HepG2 (cell line): ENCODE results near the gene PSENEN. TPM values are rescaled to one million over a fixed set of nuclear protein-coding genes. Genes with fewer than 3 reads are reported as not detected.

ENCODE experiments used
- CENPT ChIP-seq: sonication (generic); formaldehyde crosslinking; IDR thresholded peaks from 2 replicates; pipeline ENCODE4 v1.8.0; 2022; ENCODE audit warnings: low read depth, mild to moderate bottlenecking, moderate library complexity, missing genetic modification reagents
- GPN1 ChIP-seq: sonication (generic); formaldehyde crosslinking; IDR thresholded peaks from 2 replicates; pipeline ENCODE4 v1.5.1; 2020; ENCODE audit warnings: missing genetic modification reagents, borderline replicate concordance
- KDM1A ChIP-seq: IDR thresholded peaks from 2 replicates; pipeline ENCODE4 v1.6.1; 2016; ENCODE audit warnings: missing compliant biosample characterization
- MTF2 ChIP-seq: sonication (generic); formaldehyde crosslinking; IDR thresholded peaks from 2 replicates; pipeline ENCODE4 v1.5.0; 2020; ENCODE audit warnings: missing genetic modification reagents, borderline replicate concordance
- NFRKB ChIP-seq: fragments of 450-650 bp; IDR thresholded peaks from 2 replicates; pipeline ENCODE4 v1.6.1; 2017
- SP4 ChIP-seq: sonication (generic); formaldehyde crosslinking; IDR thresholded peaks from 2 replicates; pipeline ENCODE4 v1.8.1; 2023; ENCODE audit warnings: mild to moderate bottlenecking, missing genetic modification reagents
- ZNF121 ChIP-seq: sonication (generic); formaldehyde crosslinking; IDR thresholded peaks from 2 replicates; pipeline ENCODE4 v1.5.0; 2020; ENCODE audit warnings: mild to moderate bottlenecking, missing genetic modification reagents
- ZNF232 ChIP-seq: sonication (generic); formaldehyde crosslinking; IDR thresholded peaks from 2 replicates; pipeline ENCODE4 v1.4.0; 2020; ENCODE audit warnings: missing genetic modification reagents, borderline replicate concordance
- ZNF891 ChIP-seq: sonication (generic); formaldehyde crosslinking; IDR thresholded peaks from 2 replicates; pipeline ENCODE4 v1.5.0; 2020; ENCODE audit warnings: mild to moderate bottlenecking, missing genetic modification reagents
- polyA plus RNA-seq, 8 experiments: library from polyadenylated mRNA; depleted of rRNA in 3 of 8; stranded (reverse) in 7 of 8; unstranded in 1 of 8; fragments of >200 nt; fragmentation: Illumina TruSeq in 4 of 8; extraction: Trizol in 4 of 8; gene quantifications; 2 replicates each; pipeline versions ENCODE4 v1.2.1 to v1.2.3, GENCODE V29; 2011 to 2016; ENCODE audit warnings: low read depth in 4 of 8, missing spikeins in 1 of 8, mixed read lengths in 1 of 8; ENCODE audit not compliant: insufficient read depth in 1 of 8
- total RNA-seq, 5 experiments: library from RNA; depleted of rRNA; stranded (reverse); fragments of >200 nt; fragmentation: Illumina TruSeq; extraction: Trizol; gene quantifications; 2 replicates each; pipeline ENCODE4 v1.2.3, GENCODE V29; 2016; ENCODE audit warnings: low read depth in 1 of 5
- TF ChIP-seq, protein P1 (sequence below): sonication (generic); formaldehyde crosslinking; IDR thresholded peaks from 2 replicates; pipeline ENCODE4 v1.4.0; 2020; ENCODE audit warnings: mild to moderate bottlenecking, missing genetic modification reagents
- TF ChIP-seq, protein P2 (sequence below): IDR thresholded peaks from 2 replicates; pipeline ENCODE4 v1.6.1; 2016; ENCODE audit warnings: low read depth, missing genetic modification reagents, missing compliant biosample characterization
- TF ChIP-seq, protein P3 (sequence below): sonication (generic); formaldehyde crosslinking; IDR thresholded peaks from 2 replicates; pipeline ENCODE4 v1.8.0; 2022; ENCODE audit warnings: mild to moderate bottlenecking, missing genetic modification reagents, moderate library complexity
- TF ChIP-seq, protein P4 (sequence below): sonication (generic); formaldehyde crosslinking; IDR thresholded peaks from 2 replicates; pipeline ENCODE4 v1.4.0; 2020; ENCODE audit warnings: missing genetic modification reagents

PSENEN gene
- total and polyA plus RNA-seq, 2 of the 13 experiments (the other 11 are each of a cell fraction or from before 2014, with no cell fraction given): 16.9 to 34.2 TPM

DNA sequence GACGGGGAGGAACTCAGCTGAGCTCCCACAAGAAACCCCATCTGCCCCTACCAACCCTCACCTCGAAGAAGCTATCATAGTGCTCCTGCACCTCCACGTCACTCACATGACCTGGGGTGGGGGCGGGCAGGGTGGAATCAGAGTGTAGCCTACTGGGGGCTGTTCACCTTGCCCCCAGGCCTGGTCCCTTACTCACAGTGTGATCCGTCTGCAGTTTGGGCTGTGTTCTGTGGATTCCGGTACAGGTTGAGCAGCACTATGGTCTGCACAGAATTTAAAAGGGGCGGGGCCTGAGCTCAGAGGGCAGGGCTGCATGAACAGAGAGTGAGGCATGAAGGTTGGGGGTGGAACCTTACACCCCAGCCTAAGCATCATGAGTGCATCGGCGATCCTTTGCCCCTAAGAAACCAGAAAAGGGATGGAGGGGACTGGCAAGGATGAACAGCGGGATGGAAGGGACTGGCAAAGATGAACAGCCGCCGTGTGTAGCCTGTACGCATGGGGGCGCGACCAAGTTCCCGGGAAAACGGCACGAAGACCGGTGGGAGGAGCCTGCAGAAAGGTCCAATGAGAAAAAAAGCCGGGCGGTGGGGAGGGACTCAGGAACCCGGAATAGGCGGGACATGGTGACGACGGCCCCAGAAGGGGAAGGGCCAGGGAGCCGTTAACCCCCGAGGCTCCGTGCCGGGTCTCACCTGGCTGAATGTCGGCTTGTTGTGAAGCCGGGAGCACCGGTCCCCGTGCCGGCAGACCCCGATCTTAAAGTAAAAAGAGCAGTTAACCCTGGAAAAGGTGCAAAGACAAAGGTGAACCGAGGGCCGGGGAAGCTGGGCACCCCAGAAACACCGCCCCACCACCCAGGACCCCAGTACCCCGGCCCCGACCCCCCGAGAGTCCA is 772 bp upstream of the PSENEN start (continued):
- TF ChIP-seq, protein P1, sequence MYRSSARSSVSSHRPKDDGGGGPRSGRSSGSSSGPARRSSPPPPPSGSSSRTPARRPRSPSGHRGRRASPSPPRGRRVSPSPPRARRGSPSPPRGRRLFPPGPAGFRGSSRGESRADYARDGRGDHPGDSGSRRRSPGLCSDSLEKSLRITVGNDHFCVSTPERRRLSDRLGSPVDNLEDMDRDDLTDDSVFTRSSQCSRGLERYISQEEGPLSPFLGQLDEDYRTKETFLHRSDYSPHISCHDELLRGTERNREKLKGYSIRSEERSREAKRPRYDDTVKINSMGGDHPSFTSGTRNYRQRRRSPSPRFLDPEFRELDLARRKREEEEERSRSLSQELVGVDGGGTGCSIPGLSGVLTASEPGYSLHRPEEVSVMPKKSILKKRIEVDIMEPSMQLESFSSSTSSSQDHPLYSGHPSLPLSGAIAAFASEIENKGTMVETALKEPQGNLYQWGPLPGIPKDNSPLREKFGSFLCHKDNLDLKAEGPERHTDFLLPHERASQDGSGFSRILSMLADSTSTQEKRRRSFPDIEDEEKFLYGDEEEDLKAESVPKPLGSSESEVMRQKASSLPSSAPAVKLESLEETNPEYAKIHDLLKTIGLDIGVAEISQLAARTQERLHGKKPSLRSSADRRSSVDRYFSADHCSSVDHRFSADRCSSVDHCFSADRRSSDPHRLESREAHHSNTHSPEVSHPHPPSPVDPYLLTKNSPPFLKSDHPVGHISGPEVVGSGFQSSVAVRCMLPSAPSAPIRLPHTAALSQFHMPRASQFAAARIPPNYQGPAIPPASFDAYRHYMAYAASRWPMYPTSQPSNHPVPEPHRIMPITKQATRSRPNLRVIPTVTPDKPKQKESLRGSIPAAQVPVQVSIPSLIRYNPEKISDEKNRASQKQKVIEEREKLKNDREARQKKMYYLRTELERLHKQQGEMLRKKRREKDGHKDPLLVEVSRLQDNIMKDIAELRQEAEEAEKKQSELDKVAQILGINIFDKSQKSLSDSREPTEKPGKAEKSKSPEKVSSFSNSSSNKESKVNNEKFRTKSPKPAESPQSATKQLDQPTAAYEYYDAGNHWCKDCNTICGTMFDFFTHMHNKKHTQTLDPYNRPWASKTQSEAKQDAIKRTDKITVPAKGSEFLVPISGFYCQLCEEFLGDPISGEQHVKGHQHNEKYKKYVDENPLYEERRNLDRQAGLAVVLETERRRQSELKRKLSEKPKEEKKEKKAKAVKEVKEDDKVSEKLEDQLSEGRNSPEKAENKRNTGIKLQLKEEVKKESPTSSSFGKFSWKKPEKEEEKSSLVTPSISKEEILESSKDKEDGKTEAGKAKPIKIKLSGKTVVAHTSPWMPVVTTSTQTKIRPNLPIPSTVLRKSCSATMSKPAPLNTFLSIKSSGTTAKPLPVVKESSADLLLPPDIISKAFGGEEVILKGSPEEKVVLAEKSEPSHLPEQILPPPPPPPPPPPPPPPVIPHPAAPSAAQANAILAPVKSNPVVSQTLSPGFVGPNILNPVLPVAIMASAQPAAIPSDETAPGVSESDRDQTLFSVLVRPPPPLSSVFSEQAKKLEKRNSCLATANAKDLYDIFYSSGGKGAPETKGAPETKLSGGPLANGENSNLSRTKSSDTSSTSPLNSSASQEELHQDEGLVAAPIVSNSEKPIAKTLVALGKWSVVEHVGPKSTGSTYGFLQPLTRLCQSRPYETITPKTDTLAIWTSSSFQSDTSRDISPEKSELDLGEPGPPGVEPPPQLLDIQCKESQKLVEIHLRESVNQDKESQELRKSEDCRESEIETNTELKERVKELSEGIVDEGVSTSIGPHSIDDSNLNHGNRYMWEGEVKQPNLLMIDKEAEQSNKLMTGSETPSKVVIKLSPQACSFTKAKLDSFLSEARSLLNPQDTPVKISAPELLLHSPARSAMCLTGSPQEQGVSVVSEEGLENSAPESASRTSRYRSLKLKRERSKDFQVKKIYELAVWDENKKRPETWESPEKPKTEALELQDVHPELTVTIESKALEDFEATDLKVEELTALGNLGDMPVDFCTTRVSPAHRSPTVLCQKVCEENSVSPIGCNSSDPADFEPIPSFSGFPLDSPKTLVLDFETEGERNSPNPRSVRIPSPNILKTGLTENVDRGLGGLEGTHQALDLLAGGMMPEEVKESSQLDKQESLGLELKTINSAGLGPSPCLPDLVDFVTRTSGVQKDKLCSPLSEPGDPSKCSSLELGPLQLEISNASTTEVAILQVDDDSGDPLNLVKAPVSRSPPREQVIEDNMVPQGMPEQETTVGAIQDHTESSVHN: no peak
- TF ChIP-seq, protein P2, sequence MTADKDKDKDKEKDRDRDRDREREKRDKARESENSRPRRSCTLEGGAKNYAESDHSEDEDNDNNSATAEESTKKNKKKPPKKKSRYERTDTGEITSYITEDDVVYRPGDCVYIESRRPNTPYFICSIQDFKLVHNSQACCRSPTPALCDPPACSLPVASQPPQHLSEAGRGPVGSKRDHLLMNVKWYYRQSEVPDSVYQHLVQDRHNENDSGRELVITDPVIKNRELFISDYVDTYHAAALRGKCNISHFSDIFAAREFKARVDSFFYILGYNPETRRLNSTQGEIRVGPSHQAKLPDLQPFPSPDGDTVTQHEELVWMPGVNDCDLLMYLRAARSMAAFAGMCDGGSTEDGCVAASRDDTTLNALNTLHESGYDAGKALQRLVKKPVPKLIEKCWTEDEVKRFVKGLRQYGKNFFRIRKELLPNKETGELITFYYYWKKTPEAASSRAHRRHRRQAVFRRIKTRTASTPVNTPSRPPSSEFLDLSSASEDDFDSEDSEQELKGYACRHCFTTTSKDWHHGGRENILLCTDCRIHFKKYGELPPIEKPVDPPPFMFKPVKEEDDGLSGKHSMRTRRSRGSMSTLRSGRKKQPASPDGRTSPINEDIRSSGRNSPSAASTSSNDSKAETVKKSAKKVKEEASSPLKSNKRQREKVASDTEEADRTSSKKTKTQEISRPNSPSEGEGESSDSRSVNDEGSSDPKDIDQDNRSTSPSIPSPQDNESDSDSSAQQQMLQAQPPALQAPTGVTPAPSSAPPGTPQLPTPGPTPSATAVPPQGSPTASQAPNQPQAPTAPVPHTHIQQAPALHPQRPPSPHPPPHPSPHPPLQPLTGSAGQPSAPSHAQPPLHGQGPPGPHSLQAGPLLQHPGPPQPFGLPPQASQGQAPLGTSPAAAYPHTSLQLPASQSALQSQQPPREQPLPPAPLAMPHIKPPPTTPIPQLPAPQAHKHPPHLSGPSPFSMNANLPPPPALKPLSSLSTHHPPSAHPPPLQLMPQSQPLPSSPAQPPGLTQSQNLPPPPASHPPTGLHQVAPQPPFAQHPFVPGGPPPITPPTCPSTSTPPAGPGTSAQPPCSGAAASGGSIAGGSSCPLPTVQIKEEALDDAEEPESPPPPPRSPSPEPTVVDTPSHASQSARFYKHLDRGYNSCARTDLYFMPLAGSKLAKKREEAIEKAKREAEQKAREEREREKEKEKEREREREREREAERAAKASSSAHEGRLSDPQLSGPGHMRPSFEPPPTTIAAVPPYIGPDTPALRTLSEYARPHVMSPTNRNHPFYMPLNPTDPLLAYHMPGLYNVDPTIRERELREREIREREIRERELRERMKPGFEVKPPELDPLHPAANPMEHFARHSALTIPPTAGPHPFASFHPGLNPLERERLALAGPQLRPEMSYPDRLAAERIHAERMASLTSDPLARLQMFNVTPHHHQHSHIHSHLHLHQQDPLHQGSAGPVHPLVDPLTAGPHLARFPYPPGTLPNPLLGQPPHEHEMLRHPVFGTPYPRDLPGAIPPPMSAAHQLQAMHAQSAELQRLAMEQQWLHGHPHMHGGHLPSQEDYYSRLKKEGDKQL (CRISPR knock-in tag): no peak
- TF ChIP-seq, protein P3, sequence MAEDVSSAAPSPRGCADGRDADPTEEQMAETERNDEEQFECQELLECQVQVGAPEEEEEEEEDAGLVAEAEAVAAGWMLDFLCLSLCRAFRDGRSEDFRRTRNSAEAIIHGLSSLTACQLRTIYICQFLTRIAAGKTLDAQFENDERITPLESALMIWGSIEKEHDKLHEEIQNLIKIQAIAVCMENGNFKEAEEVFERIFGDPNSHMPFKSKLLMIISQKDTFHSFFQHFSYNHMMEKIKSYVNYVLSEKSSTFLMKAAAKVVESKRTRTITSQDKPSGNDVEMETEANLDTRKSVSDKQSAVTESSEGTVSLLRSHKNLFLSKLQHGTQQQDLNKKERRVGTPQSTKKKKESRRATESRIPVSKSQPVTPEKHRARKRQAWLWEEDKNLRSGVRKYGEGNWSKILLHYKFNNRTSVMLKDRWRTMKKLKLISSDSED (CRISPR knock-in tag): no peak
- TF ChIP-seq ZNF121: no peak
- no peak for TF ChIP-seq NFRKB
- TF ChIP-seq, protein P4, sequence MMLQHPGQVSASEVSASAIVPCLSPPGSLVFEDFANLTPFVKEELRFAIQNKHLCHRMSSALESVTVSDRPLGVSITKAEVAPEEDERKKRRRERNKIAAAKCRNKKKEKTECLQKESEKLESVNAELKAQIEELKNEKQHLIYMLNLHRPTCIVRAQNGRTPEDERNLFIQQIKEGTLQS (CRISPR knock-in tag): 0 out of 2 replicates have a peak, but pooled peaks have one; percentile 7
- TF ChIP-seq KDM1A: no peak
- peak; percentile 21; the same call in 1 of the 2 replicates for TF ChIP-seq ZNF891 (CRISPR knock-in tag)
- peak; percentile 54; the same call in 1 of the 2 replicates for TF ChIP-seq SP4 (CRISPR knock-in tag)
- TF ChIP-seq CENPT (CRISPR knock-in tag): no peak
- TF ChIP-seq MTF2: no peak
- TF ChIP-seq GPN1 (CRISPR knock-in tag): no peak
- no peak for TF ChIP-seq ZNF232 (CRISPR knock-in tag)
